ENCODE results near the gene ASGR2. TPM values are rescaled to one million over a fixed set of nuclear protein-coding genes. Genes with fewer than 3 reads are reported as not detected.
"Not testable (repeated sequence)": the region's sequence is repeated elsewhere in the genome, so short reads cannot be mapped to it uniquely, and the experiment has no call there.

ASGR2 gene
- total RNA-seq, 1 experiment from 2014 or later = 0.13 TPM

DNA sequence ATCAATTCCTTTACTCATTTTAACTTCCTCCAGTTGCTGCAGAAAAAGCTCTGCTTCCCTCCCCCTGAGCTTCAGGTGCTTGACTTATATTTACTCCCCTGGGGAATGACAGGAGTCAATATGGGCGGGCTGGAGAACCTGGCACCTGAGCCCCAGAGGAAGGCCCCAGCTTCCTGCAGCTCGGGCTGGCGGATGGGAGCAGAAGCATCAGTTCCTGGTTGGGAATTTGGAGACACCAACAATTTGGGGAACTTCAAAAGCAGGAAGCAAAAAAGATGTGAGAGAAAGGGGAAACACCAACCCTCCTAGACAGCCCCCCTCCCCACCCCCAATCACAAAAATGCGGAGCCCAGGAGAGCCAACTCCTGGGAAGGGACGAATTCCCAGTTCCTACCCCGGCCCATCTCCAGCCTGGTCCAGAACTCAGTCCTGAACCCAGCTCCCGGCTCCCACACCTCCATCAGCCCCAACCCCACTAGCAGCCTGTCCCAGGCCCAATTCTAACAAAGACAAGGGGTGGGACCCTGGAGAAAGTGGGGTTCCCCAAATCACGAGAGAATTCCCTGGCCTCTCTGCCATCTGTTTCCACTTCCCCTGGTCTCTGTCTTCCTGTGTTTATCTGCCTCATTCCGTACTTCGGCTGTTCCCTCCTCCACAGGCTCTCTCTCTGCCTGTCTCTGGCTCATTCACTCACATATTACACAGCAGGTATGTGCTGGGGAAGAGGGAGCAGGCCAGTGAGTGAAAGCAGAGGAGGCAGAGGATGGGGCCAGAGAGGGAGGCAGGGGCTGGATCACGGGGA is 16.2 kb upstream of the ASGR2 start:
- Mint-ChIP-seq H3K4me3 (peak overlapping the region; percentile 32; the same call in 1 of the 2 replicates), H3K9me3 (no peaks in the 10 kb centered on the region), H3K4me1 (peaks cover 56% of the 10 kb centered on the region), H3K27ac (peak overlapping the region; percentile 82), H3K27me3 (ENCODE audit: low read depth) (peaks cover 61% of the 10 kb centered on the region), H3K36me3 (no peaks in the 10 kb centered on the region)
- ATAC-seq (peak; percentile 10), DNase-seq (ENCODE audit: low spot score) (no peak)
- ChIA-PET POLR2A (no interaction called here), CTCF (interaction anchor here (1.0 to 3.2 kb wide), 5 partner anchors 14 to 85 kb away, joined by 4 to 59 read pairs (median 30); partner anchors contain the start of gene ASGR1)
- TF ChIP-seq, protein P1, sequence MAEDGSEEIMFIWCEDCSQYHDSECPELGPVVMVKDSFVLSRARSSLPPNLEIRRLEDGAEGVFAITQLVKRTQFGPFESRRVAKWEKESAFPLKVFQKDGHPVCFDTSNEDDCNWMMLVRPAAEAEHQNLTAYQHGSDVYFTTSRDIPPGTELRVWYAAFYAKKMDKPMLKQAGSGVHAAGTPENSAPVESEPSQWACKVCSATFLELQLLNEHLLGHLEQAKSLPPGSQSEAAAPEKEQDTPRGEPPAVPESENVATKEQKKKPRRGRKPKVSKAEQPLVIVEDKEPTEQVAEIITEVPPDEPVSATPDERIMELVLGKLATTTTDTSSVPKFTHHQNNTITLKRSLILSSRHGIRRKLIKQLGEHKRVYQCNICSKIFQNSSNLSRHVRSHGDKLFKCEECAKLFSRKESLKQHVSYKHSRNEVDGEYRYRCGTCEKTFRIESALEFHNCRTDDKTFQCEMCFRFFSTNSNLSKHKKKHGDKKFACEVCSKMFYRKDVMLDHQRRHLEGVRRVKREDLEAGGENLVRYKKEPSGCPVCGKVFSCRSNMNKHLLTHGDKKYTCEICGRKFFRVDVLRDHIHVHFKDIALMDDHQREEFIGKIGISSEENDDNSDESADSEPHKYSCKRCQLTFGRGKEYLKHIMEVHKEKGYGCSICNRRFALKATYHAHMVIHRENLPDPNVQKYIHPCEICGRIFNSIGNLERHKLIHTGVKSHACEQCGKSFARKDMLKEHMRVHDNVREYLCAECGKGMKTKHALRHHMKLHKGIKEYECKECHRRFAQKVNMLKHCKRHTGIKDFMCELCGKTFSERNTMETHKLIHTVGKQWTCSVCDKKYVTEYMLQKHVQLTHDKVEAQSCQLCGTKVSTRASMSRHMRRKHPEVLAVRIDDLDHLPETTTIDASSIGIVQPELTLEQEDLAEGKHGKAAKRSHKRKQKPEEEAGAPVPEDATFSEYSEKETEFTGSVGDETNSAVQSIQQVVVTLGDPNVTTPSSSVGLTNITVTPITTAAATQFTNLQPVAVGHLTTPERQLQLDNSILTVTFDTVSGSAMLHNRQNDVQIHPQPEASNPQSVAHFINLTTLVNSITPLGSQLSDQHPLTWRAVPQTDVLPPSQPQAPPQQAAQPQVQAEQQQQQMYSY (CRISPR knock-in tag; IDR thresholded peaks at IDR 0.05) = peak; percentile 30
- TF ChIP-seq ZNF396 (CRISPR knock-in tag; IDR thresholded peaks at IDR 0.05; ENCODE audit: borderline replicate concordance) = no peak

DNA sequence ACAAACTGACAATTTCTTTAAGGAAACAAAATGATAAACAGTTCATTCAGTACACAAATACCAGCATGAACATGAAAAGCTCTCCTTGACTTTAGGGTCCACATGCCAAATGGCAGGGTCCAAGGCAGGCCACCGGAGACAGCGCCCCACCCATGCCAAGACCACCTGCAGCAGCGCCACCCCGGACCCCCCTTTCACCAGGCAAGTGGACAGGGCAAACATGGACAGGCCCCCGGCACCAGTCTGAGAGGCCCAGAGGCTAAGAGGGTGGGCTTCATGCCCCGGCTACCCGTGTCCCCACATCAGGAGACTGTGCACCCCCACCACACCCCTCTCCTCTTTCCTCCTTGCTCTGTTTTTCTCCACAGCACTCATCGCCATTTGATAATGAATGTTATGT is 14.7 kb upstream of the ASGR2 start:
- ChIA-PET POLR2A (no interaction called here), CTCF (interaction anchor here (1.6 kb wide), 1 partner anchor 77 kb away, joined by 5 read pairs; no protein-coding TSS in a partner anchor)
- Mint-ChIP-seq H3K4me1 (peaks cover 51% of the 10 kb centered on the region), H3K27ac (no peak overlapping the region), H3K9me3 (no peaks in the 10 kb centered on the region), H3K4me3 (no peak overlapping the region), H3K36me3 (no peaks in the 10 kb centered on the region), H3K27me3 (ENCODE audit: low read depth) (peaks cover 47% of the 10 kb centered on the region)
- no peak for DNase-seq (ENCODE audit: low spot score)
- ATAC-seq = no peak
- TF ChIP-seq NR3C1 (CRISPR knock-in tag; conservative IDR thresholded peaks at IDR 0.05; ENCODE audit: low read depth) = no peak
- TF ChIP-seq, protein P2, sequence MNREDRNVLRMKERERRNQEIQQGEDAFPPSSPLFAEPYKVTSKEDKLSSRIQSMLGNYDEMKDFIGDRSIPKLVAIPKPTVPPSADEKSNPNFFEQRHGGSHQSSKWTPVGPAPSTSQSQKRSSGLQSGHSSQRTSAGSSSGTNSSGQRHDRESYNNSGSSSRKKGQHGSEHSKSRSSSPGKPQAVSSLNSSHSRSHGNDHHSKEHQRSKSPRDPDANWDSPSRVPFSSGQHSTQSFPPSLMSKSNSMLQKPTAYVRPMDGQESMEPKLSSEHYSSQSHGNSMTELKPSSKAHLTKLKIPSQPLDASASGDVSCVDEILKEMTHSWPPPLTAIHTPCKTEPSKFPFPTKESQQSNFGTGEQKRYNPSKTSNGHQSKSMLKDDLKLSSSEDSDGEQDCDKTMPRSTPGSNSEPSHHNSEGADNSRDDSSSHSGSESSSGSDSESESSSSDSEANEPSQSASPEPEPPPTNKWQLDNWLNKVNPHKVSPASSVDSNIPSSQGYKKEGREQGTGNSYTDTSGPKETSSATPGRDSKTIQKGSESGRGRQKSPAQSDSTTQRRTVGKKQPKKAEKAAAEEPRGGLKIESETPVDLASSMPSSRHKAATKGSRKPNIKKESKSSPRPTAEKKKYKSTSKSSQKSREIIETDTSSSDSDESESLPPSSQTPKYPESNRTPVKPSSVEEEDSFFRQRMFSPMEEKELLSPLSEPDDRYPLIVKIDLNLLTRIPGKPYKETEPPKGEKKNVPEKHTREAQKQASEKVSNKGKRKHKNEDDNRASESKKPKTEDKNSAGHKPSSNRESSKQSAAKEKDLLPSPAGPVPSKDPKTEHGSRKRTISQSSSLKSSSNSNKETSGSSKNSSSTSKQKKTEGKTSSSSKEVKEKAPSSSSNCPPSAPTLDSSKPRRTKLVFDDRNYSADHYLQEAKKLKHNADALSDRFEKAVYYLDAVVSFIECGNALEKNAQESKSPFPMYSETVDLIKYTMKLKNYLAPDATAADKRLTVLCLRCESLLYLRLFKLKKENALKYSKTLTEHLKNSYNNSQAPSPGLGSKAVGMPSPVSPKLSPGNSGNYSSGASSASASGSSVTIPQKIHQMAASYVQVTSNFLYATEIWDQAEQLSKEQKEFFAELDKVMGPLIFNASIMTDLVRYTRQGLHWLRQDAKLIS (CRISPR knock-in tag; IDR thresholded peaks at IDR 0.05; ENCODE audit: borderline replicate concordance) = no peak

DNA sequence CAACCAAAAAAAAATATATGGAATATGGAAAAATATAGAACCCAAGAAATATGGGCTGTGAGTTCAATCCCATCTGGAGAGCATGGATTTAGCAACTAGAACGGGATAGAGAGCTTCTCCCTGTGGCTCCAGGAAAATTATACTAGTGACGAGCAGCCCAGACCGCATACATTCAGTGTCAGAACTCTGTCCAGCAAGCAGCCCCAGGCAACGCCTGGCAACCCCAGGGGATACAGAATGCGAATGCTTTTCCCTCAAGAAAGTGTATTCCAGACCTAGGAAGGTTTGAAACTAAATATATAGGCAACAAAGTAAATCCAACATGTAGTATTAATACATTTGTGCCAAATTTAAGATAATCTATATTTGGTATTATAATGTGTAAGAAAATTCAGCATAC is 13.5 kb upstream of the ASGR2 start:
- H3K9me3 Mint-ChIP-seq = no peaks in the 10 kb centered on the region
- DNase-seq (ENCODE audit: low spot score) (no peak), ATAC-seq (no peak)
- peaks cover 41% of the 10 kb centered on the region for H3K27me3 Mint-ChIP-seq (ENCODE audit: low read depth)
- H3K4me1 Mint-ChIP-seq = peaks cover 41% of the 10 kb centered on the region
- no peak overlapping the region for H3K4me3 Mint-ChIP-seq
- H3K36me3 Mint-ChIP-seq = no peaks in the 10 kb centered on the region
- ChIA-PET POLR2A (no interaction called here), CTCF (no interaction called here)
- no peak overlapping the region for H3K27ac Mint-ChIP-seq
- TF ChIP-seq GRHL2 (CRISPR knock-in tag; IDR thresholded peaks at IDR 0.05; ENCODE audit: insufficient replicate concordance, severe bottlenecking) (no peak), SP1 (CRISPR knock-in tag; conservative IDR thresholded peaks at IDR 0.05) (no peak), TCF7 (CRISPR knock-in tag; IDR thresholded peaks at IDR 0.05; ENCODE audit: low read depth) (no peak)
- TF ChIP-seq, protein P3, sequence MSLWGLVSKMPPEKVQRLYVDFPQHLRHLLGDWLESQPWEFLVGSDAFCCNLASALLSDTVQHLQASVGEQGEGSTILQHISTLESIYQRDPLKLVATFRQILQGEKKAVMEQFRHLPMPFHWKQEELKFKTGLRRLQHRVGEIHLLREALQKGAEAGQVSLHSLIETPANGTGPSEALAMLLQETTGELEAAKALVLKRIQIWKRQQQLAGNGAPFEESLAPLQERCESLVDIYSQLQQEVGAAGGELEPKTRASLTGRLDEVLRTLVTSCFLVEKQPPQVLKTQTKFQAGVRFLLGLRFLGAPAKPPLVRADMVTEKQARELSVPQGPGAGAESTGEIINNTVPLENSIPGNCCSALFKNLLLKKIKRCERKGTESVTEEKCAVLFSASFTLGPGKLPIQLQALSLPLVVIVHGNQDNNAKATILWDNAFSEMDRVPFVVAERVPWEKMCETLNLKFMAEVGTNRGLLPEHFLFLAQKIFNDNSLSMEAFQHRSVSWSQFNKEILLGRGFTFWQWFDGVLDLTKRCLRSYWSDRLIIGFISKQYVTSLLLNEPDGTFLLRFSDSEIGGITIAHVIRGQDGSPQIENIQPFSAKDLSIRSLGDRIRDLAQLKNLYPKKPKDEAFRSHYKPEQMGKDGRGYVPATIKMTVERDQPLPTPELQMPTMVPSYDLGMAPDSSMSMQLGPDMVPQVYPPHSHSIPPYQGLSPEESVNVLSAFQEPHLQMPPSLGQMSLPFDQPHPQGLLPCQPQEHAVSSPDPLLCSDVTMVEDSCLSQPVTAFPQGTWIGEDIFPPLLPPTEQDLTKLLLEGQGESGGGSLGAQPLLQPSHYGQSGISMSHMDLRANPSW (CRISPR knock-in tag; conservative IDR thresholded peaks at IDR 0.05; ENCODE audit: low read depth) = no peak
- TF ChIP-seq, protein P4, sequence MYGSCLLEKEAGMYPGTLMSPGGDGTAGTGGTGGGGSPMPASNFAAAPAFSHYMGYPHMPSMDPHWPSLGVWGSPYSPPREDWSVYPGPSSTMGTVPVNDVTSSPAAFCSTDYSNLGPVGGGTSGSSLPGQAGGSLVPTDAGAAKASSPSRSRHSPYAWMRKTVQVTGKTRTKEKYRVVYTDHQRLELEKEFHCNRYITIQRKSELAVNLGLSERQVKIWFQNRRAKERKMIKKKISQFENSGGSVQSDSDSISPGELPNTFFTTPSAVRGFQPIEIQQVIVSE (CRISPR knock-in tag; IDR thresholded peaks at IDR 0.05; ENCODE audit: borderline replicate concordance) = no peak
- TF ChIP-seq, protein P5, sequence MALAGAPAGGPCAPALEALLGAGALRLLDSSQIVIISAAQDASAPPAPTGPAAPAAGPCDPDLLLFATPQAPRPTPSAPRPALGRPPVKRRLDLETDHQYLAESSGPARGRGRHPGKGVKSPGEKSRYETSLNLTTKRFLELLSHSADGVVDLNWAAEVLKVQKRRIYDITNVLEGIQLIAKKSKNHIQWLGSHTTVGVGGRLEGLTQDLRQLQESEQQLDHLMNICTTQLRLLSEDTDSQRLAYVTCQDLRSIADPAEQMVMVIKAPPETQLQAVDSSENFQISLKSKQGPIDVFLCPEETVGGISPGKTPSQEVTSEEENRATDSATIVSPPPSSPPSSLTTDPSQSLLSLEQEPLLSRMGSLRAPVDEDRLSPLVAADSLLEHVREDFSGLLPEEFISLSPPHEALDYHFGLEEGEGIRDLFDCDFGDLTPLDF (CRISPR knock-in tag; IDR thresholded peaks at IDR 0.05) = no peak
- TF ChIP-seq, protein P6, sequence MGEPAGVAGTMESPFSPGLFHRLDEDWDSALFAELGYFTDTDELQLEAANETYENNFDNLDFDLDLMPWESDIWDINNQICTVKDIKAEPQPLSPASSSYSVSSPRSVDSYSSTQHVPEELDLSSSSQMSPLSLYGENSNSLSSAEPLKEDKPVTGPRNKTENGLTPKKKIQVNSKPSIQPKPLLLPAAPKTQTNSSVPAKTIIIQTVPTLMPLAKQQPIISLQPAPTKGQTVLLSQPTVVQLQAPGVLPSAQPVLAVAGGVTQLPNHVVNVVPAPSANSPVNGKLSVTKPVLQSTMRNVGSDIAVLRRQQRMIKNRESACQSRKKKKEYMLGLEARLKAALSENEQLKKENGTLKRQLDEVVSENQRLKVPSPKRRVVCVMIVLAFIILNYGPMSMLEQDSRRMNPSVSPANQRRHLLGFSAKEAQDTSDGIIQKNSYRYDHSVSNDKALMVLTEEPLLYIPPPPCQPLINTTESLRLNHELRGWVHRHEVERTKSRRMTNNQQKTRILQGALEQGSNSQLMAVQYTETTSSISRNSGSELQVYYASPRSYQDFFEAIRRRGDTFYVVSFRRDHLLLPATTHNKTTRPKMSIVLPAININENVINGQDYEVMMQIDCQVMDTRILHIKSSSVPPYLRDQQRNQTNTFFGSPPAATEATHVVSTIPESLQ (CRISPR knock-in tag; IDR thresholded peaks at IDR 0.05) = no peak

DNA sequence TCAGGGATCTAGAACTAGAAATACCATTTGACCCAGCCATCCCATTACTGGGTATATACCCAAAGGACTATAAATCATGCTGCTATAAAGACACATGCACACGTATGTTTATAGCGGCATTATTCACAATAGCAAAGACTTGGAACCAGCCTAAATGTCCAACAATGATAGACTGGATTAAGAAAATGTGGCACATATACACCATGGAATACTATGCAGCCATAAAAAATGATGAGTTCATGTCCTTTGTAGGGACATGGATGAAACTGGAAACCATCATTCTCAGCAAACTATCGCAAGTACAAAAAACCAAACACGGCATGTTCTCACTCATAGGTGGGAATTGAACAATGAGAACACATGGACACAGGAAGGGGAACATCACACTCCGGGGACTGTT is 12.9 kb upstream of the ASGR2 start:
- H3K36me3 Mint-ChIP-seq; H3K4me3 Mint-ChIP-seq; H3K9me3 Mint-ChIP-seq; DNase-seq (ENCODE audit: low spot score); POLR2A ChIA-PET; ATAC-seq; H3K27ac Mint-ChIP-seq: not testable (repeated sequence)
- CTCF ChIA-PET = interaction anchor here (1.0 kb wide), 1 partner anchor 49 kb away, joined by 3 read pairs; no protein-coding TSS in a partner anchor
- Mint-ChIP-seq H3K27me3 (ENCODE audit: low read depth) (peaks cover 46% of the 10 kb centered on the region), H3K4me1 (peaks cover 39% of the 10 kb centered on the region)

Measured in WTC11 (cell line).